Gastroesophageal sphincter (tissue), 4 donors: Measurements from ENCODE around the gene VPREB1. TPM values are rescaled to one million over a fixed set of nuclear protein-coding genes. Genes with fewer than 3 reads are reported as not detected.
A peak's percentile ranks its signal among the peaks of the same experiment; 100 is the strongest.

ENCODE experiments used
- ATAC-seq: fragments of 150-250 bp; one replicate; pipeline ENCODE4 v1.9.1; 2016; ENCODE audit warnings: mild to moderate bottlenecking, moderate library complexity
- H3K27ac ChIP-seq, 4 donors: fragments of 200-600 bp; sonication (generic) in 3 of 4; 1 replicate in 3 of 4; 2 replicates in 1 of 4; pipeline ENCODE4 v1.5.1; 2016 to 2019
- H3K27me3 ChIP-seq: fragments of 200-600 bp; sonication (generic); one replicate; pipeline ENCODE4 v1.5.1; 2019
- H3K36me3 ChIP-seq, 2 donors: fragments of 200-600 bp; sonication (generic); one replicate each; pipeline ENCODE4 v1.5.1; 2019; ENCODE audit warnings: control low read depth in 1 of 2
- H3K4me1 ChIP-seq, 3 donors: fragments of 200-600 bp; sonication (generic); 1 replicate in 2 of 3; 2 replicates in 1 of 3; pipeline ENCODE4 v1.5.1; 2016 to 2019; ENCODE audit warnings: control low read depth in 2 of 3
- H3K4me3 ChIP-seq, 2 donors: fragments of 200-600 bp; sonication (generic); one replicate each; pipeline ENCODE4 v1.5.1; 2019; ENCODE audit warnings: mild to moderate bottlenecking in 1 of 2, moderate library complexity in 1 of 2
- H3K9me3 ChIP-seq, 3 donors: fragments of 200-600 bp; sonication (generic); one replicate each; pipeline ENCODE4 v1.5.1; 2017 to 2019; ENCODE audit warnings: control low read depth in 2 of 3
- CTCF ChIP-seq, 4 experiments: fragments of 200-600 bp in 2 of 4; fragments of 450-650 bp in 2 of 4; sonication (generic) in 1 of 4; IDR thresholded peaks; one replicate each; pipeline ENCODE4 v1.5.1; 2017 to 2019; ENCODE audit warnings: antibody characterized with exemption in 4 of 4, mild to moderate bottlenecking in 2 of 4, moderate library complexity in 2 of 4
- EP300 ChIP-seq: sonication (generic); formaldehyde crosslinking; IDR thresholded peaks from one replicate; pipeline ENCODE4 v1.6.1; 2017; ENCODE audit warnings: antibody characterized with exemption, mild to moderate bottlenecking
- POLR2A ChIP-seq, 2 donors: fragments of 450-650 bp; IDR thresholded peaks; one replicate each; pipeline ENCODE4 v1.6.1; 2017; ENCODE audit warnings: antibody characterized with exemption in 2 of 2, mild to moderate bottlenecking in 2 of 2, moderate library complexity in 1 of 2
- POLR2AphosphoS5 ChIP-seq: sonication (generic); formaldehyde crosslinking; IDR thresholded peaks from one replicate; pipeline ENCODE4 v1.6.1; 2017; ENCODE audit warnings: antibody characterized with exemption
- WGBS, 2 donors: methylation state at CpG; one replicate each; pipeline ENCODE4 v1.1.5; 2018; ENCODE audit warnings: low coverage in 1 of 2; 5-methylcytosine and 5-hydroxymethylcytosine counted together
- total RNA-seq, 4 donors: library from RNA; depleted of rRNA; stranded (reverse); fragments of >200 nt; gene quantifications; one replicate each; pipeline ENCODE4 v1.1.0, GENCODE V29; 2016

VPREB1 gene
- total RNA-seq, 4 donors from 2014 or later: not detected

- no peak for ATAC-seq
- Histone ChIP-seq H3K4me3 (no peak overlapping the region), H3K36me3 (no peaks in the 10 kb centered on the region), H3K4me1 (no peaks in the 10 kb centered on the region), H3K27me3 (peaks cover 39% of the 10 kb centered on the region), H3K9me3 (no peaks in the 10 kb centered on the region), H3K27ac (no peak overlapping the region)
- TF ChIP-seq POLR2A (IDR thresholded peaks at IDR 0.05) (no peak), POLR2AphosphoS5 (no peak), CTCF (IDR thresholded peaks at IDR 0.05) (no peak), EP300 (no peak)
- 67 to 93% methylated on average over 3 to 5 of the region's 5 CpGs for WGBS, 2 donors
These were observed 11.5 kb upstream of the VPREB1 start for GRCh38 chr22:22233081-22233480.

GRCh38 chr22:22235558-22235957 is 9.0 kb upstream of the VPREB1 start:
- Histone ChIP-seq H3K27me3 (peaks cover 45% of the 10 kb centered on the region), H3K27ac (no peak overlapping the region), H3K4me1 (no peaks in the 10 kb centered on the region), H3K36me3 (no peaks in the 10 kb centered on the region), H3K4me3 (no peak overlapping the region), H3K9me3 (no peaks in the 10 kb centered on the region)
- WGBS, 2 donors: 10% methylated on average over 2 of the region's 2 CpGs; no CpG with 5 or more reads in 1 of the 2 donors
- TF ChIP-seq POLR2A (IDR thresholded peaks at IDR 0.05): no peak
- TF ChIP-seq CTCF (IDR thresholded peaks at IDR 0.05): peak in 2 of 4 experiments; percentile 8 to 18
- ATAC-seq: no peak

- ATAC-seq: no peak
- H3K27me3 ChIP-seq: peaks cover 45% of the 10 kb centered on the region
- TF ChIP-seq CTCF (IDR thresholded peaks at IDR 0.05): no peak
- no peak for TF ChIP-seq POLR2AphosphoS5
- TF ChIP-seq EP300: no peak
- no peak for TF ChIP-seq POLR2A (IDR thresholded peaks at IDR 0.05)
- H3K4me1 ChIP-seq: no peaks in the 10 kb centered on the region
- no peaks in the 10 kb centered on the region for H3K9me3 ChIP-seq
- no peak overlapping the region for H3K4me3 ChIP-seq
- WGBS, 2 donors: 74 to 90% methylated on average over 4 of the region's 4 CpGs
- no peak overlapping the region for H3K27ac ChIP-seq
- H3K36me3 ChIP-seq: no peaks in the 10 kb centered on the region
These were observed 7.1 kb upstream of the VPREB1 start for GRCh38 chr22:22237521-22237920.

GRCh38 chr22:22239311-22239939 is 5.2 kb upstream of the VPREB1 start:
- no peaks in the 10 kb centered on the region for H3K9me3 ChIP-seq
- H3K27me3 ChIP-seq: peaks cover 60% of the 10 kb centered on the region
- TF ChIP-seq POLR2AphosphoS5 (no peak), POLR2A (IDR thresholded peaks at IDR 0.05) (no peak), CTCF (IDR thresholded peaks at IDR 0.05) (no peak), EP300 (no peak)
- 65 to 73% methylated on average over 6 to 7 of the region's 13 CpGs for WGBS, 2 donors
- ATAC-seq: no peak
- no peak overlapping the region for H3K4me3 ChIP-seq
- no peaks in the 10 kb centered on the region for H3K36me3 ChIP-seq
- H3K27ac ChIP-seq: no peak overlapping the region
- H3K4me1 ChIP-seq: no peaks in the 10 kb centered on the region

- TF ChIP-seq POLR2AphosphoS5 (no peak), EP300 (no peak), CTCF (IDR thresholded peaks at IDR 0.05) (no peak), POLR2A (IDR thresholded peaks at IDR 0.05) (no peak)
- no peak for ATAC-seq
- Histone ChIP-seq H3K36me3 (no peaks in the 10 kb centered on the region), H3K27ac (no peak overlapping the region), H3K4me3 (no peak overlapping the region), H3K9me3 (no peaks in the 10 kb centered on the region), H3K27me3 (peaks cover 65% of the 10 kb centered on the region), H3K4me1 (no peaks in the 10 kb centered on the region)
- WGBS, 2 donors: 73% methylated on average over 5 to 7 of the region's 7 CpGs
These were observed 3.1 kb upstream of the VPREB1 start for GRCh38 chr22:22241554-22241898.
